Body of pancreas (tissue), 4 donors: ENCODE data around the gene CNTN2. TPM values are rescaled to one million over a fixed set of nuclear protein-coding genes. Genes with fewer than 3 reads are reported as not detected.

Source experiments
- ATAC-seq: fragments of 150-250 bp; one replicate; pipeline ENCODE4 v1.9.1; 2016
- DNase-seq, 4 donors: peaks; one replicate each; pipeline ENCODE4 v3.0.0-alpha.2; 2019
- H3K27ac ChIP-seq, 4 donors: fragments of 200-600 bp; sonication (generic); 1 replicate in 3 of 4; 2 replicates in 1 of 4; pipeline versions ENCODE4 v1.5.1 to v1.6.1; 2016 to 2019; ENCODE audit warnings: mild to moderate bottlenecking in 1 of 4, mixed read lengths in 1 of 4, moderate library complexity in 1 of 4
- H3K27me3 ChIP-seq, 2 donors: fragments of 200-600 bp; sonication (generic); one replicate each; pipeline ENCODE4 v1.6.0; 2016; ENCODE audit warnings: mild to moderate bottlenecking in 1 of 2
- H3K36me3 ChIP-seq, 2 donors: fragments of 200-600 bp; sonication (generic); replicated peaks in 1 of 2; 2 replicates each; pipeline ENCODE4 v1.5.1; 2016; ENCODE audit warnings: low read depth in 2 of 2; ENCODE audit not compliant: insufficient read depth in 1 of 2
- H3K4me1 ChIP-seq: fragments of 200-600 bp; sonication (generic); one replicate; pipeline ENCODE4 v1.6.0; 2016
- H3K4me3 ChIP-seq, 2 donors: fragments of 200-600 bp; sonication (generic); 1 replicate in 1 of 2; 2 replicates in 1 of 2; pipeline ENCODE4 v1.5.1; 2016 to 2019
- H3K9me3 ChIP-seq, 3 donors: fragments of 200-600 bp; sonication (generic); 1 replicate in 2 of 3; 2 replicates in 1 of 3; pipeline ENCODE4 v1.5.1; 2016
- POLR2A ChIP-seq, 3 donors: fragments of 450-650 bp; IDR thresholded peaks; one replicate each; pipeline ENCODE4 v1.6.1; 2016; ENCODE audit warnings: antibody characterized with exemption in 3 of 3, mild to moderate bottlenecking in 2 of 3
- WGBS, 2 donors: methylation state at CpG; one replicate each; pipeline ENCODE4 v1.1.5; 2017; 5-methylcytosine and 5-hydroxymethylcytosine counted together
- intact Hi-C: fragments of 100-400 bp; cut with DNase I; formaldehyde crosslinking; loops from one replicate; pipeline ENCODE4 v1.15.1; 2023
- total RNA-seq, 2 donors: library from RNA; depleted of rRNA; stranded (reverse); fragments of >200 nt; gene quantifications; one replicate each; pipeline ENCODE4 v1.1.0, GENCODE V29; 2016
- TF ChIP-seq, protein P1 (sequence below), 7 experiments: fragments of 450-650 bp in 4 of 7; fragments of 200-600 bp in 3 of 7; sonication (generic) in 3 of 7; IDR thresholded peaks; one replicate each; pipeline ENCODE4 v1.5.1; 2016 to 2019; ENCODE audit warnings: antibody characterized with exemption in 7 of 7

Gene CNTN2
- total RNA-seq, 2 donors from 2014 or later = not detected

DNA sequence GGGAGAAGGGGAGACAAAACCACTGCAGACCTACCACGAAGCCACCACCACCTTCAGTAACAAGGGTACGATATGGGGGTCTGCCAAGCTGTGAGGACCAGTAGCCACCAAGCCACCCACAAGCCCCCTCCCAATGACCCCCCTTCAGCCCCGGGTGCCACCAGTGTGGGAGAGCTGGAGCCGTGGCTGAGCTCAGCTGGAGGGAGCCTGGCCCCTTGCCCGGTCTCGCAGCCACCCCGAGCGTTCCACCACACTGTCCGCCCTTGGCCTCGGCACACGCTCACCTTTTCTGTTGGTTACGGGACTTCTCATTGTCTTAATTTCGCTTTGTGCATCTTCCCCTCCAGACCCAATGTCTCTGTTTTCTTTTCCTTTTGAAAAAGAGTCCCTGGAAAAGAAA is 26.4 kb upstream of the CNTN2 start:
- 80 to 90% methylated on average over 13 of the region's 13 CpGs for WGBS, 2 donors
- DNase-seq (no peak), ATAC-seq (no peak)
- Histone ChIP-seq H3K36me3 (no peaks in the 10 kb centered on the region), H3K4me3 (no peak overlapping the region), H3K27me3 (no peaks in the 10 kb centered on the region), H3K9me3 (no peaks in the 10 kb centered on the region), H3K27ac (no peak overlapping the region), H3K4me1 (peaks cover 7% of the 10 kb centered on the region)
- intact Hi-C loops = no loop called here
- no peak for TF ChIP-seq POLR2A (IDR thresholded peaks at IDR 0.05)
- TF ChIP-seq, protein P1, sequence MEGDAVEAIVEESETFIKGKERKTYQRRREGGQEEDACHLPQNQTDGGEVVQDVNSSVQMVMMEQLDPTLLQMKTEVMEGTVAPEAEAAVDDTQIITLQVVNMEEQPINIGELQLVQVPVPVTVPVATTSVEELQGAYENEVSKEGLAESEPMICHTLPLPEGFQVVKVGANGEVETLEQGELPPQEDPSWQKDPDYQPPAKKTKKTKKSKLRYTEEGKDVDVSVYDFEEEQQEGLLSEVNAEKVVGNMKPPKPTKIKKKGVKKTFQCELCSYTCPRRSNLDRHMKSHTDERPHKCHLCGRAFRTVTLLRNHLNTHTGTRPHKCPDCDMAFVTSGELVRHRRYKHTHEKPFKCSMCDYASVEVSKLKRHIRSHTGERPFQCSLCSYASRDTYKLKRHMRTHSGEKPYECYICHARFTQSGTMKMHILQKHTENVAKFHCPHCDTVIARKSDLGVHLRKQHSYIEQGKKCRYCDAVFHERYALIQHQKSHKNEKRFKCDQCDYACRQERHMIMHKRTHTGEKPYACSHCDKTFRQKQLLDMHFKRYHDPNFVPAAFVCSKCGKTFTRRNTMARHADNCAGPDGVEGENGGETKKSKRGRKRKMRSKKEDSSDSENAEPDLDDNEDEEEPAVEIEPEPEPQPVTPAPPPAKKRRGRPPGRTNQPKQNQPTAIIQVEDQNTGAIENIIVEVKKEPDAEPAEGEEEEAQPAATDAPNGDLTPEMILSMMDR (IDR thresholded peaks at IDR 0.05) = no peak

DNA sequence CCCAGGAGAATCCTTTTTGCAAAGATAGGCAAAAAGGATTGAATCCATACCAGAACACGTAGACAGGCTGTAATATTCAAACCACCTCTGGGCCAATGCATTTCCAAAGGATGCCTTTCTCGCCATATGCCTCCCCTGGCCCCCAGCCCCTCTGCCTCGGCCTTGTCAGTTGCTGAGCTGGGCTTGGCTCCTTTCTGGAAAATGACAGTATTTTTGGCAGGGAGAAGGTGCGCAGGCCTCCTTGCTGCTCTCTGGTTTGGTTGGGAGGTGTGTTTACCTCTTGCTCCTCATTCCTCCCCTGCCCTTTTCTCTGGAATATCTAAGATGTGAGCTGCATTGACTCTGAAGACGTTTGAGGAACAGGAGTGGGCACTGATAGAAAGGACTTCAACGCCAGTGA is 26.0 kb upstream of the CNTN2 start:
- peaks cover 7% of the 10 kb centered on the region for H3K4me1 ChIP-seq
- intact Hi-C loops = no loop called here
- ATAC-seq (no peak), DNase-seq (no peak)
- no peaks in the 10 kb centered on the region for H3K27me3 ChIP-seq
- H3K9me3 ChIP-seq = no peaks in the 10 kb centered on the region
- TF ChIP-seq, protein P1 (IDR thresholded peaks at IDR 0.05) = no peak
- TF ChIP-seq POLR2A (IDR thresholded peaks at IDR 0.05) = no peak
- no peaks in the 10 kb centered on the region for H3K36me3 ChIP-seq
- no peak overlapping the region for H3K4me3 ChIP-seq
- H3K27ac ChIP-seq = no peak overlapping the region
- 75 to 81% methylated on average over 6 of the region's 6 CpGs for WGBS, 2 donors

DNA sequence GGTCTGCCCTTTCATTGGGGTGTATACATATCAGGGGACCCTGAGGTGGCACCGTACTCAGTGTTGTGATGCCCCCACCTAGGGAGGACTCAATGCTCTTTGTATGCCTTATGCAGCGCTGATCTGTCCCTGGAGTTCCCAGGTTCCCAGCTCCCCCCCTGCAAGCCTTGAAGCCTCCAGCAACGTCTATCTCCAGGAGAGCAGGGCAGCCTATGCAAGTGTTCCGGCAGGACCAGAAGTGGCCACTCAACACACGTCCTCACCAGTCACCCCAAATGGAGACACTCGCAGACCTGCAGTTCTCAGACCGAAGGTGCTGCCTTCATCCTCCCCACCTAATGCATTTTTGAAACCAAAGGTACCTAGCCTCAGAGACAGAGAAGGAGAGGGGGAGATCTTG is 25.2 kb upstream of the CNTN2 start:
- peaks cover 7% of the 10 kb centered on the region for H3K4me1 ChIP-seq
- WGBS, 2 donors = 64 to 83% methylated on average over 7 of the region's 7 CpGs
- H3K4me3 ChIP-seq = no peak overlapping the region
- H3K27me3 ChIP-seq = no peaks in the 10 kb centered on the region
- no peaks in the 10 kb centered on the region for H3K9me3 ChIP-seq
- no peak overlapping the region for H3K27ac ChIP-seq
- ATAC-seq (no peak), DNase-seq (no peak)
- TF ChIP-seq, protein P1 (IDR thresholded peaks at IDR 0.05) = no peak
- TF ChIP-seq POLR2A (IDR thresholded peaks at IDR 0.05) = no peak
- H3K36me3 ChIP-seq = no peaks in the 10 kb centered on the region
- intact Hi-C loops = no loop called here

DNA sequence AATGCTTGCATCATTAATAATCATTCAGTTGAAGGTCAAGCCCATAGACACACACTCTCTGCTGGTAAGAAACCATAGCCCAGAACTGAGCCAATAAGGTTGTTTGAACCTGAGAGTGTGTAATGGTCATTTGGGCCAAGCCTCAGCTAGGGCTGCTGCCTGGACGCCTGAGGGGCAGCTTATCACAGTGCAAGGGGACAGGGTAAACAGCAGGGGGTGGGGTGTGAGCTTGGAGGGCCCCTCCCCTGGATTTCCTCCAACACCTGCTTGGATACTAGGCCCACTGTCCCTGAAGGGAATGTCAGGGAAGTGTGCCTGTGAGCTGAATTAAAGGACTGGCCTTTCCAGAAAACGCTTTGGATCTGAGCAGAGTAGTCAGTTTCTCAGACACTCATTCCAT is 24.6 kb upstream of the CNTN2 start:
- no peak for TF ChIP-seq POLR2A (IDR thresholded peaks at IDR 0.05)
- TF ChIP-seq, protein P1 (IDR thresholded peaks at IDR 0.05) = no peak
- no peak overlapping the region for H3K4me3 ChIP-seq
- H3K27ac ChIP-seq = no peak overlapping the region
- intact Hi-C loops = no loop called here
- 43 to 50% methylated on average over 2 of the region's 2 CpGs for WGBS, 2 donors
- H3K9me3 ChIP-seq = no peaks in the 10 kb centered on the region
- H3K27me3 ChIP-seq = no peaks in the 10 kb centered on the region
- H3K36me3 ChIP-seq = no peaks in the 10 kb centered on the region
- ATAC-seq = no peak
- no peak for DNase-seq
- H3K4me1 ChIP-seq = peaks cover 7% of the 10 kb centered on the region

DNA sequence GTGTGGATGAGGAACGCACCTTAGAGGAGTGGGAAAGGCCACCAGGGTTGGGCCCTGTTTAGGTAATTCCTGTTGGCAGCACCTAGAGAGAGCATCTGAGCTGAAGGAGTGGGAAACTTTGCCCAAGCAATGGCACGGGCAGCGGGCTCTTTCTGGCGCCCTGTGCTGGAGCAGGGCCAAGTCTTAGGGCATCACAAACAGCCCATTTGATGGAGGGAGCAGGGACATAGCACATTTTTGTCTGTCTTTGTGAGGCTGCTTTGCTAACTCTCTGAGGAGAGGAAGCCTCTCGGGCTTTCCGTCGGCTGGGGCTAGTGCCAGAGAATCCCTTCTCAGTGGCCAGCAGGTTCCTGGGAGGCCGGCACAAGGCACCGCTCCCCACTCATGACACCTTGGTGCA is 22.5 kb upstream of the CNTN2 start:
- Histone ChIP-seq H3K36me3 (no peaks in the 10 kb centered on the region), H3K27me3 (no peaks in the 10 kb centered on the region), H3K9me3 (no peaks in the 10 kb centered on the region), H3K4me1 (no peaks in the 10 kb centered on the region), H3K4me3 (no peak overlapping the region), H3K27ac (no peak overlapping the region)
- no peak for ATAC-seq
- TF ChIP-seq, protein P1 (IDR thresholded peaks at IDR 0.05) = no peak
- no peak for TF ChIP-seq POLR2A (IDR thresholded peaks at IDR 0.05)
- WGBS, 2 donors = 85 to 100% methylated on average over 5 to 9 of the region's 9 CpGs
- DNase-seq = no peak
- intact Hi-C loops = no loop called here
